Measurements from ENCODE around the gene TTLL11. TPM values are rescaled to one million over a fixed set of nuclear protein-coding genes. Genes with fewer than 3 reads are reported as not detected.
A peak's percentile ranks its signal among the peaks of the same experiment; 100 is the strongest.

TTLL11 gene
- total RNA-seq, 1 donor from 2014 or later = 0.75 TPM

DNA sequence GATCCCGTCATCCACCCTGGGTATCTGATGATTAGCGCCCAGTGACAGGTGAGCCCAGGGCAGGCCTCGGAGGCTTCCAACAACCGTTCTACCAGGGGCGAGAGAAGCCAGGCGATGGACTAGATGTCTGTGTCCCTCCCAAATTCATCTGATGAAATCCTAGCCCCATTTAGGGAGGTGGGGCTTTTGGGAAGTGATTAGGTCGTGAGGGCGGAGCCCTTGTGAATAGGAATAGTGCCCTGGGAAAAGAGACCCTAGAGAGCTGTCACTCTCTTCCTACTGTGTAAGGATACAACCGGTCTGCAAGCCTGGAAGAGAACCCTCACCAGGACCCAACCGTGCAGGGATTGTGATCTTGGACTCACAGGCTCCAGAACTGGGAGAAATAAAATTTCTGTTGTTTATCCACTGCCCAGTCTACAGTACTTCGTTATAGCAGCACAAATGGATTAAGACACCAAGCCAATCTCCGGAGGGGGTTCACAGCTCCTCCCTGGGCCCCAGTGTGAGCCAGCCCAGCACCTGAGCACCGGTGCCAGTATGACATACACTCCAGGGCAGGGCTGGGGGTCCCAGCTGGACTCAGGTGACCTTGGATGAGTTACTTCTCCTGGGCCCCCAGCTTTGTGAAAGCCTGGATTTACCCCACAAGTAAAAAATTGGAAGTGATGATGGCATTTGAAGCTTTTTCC, 279.4 kb downstream of the TTLL11 start:
- no peak for TF ChIP-seq EZH2 (IDR thresholded peaks at IDR 0.05)
- no peak for TF ChIP-seq EZH2phosphoT487 (IDR thresholded peaks at IDR 0.05)
- TF ChIP-seq, protein P1, sequence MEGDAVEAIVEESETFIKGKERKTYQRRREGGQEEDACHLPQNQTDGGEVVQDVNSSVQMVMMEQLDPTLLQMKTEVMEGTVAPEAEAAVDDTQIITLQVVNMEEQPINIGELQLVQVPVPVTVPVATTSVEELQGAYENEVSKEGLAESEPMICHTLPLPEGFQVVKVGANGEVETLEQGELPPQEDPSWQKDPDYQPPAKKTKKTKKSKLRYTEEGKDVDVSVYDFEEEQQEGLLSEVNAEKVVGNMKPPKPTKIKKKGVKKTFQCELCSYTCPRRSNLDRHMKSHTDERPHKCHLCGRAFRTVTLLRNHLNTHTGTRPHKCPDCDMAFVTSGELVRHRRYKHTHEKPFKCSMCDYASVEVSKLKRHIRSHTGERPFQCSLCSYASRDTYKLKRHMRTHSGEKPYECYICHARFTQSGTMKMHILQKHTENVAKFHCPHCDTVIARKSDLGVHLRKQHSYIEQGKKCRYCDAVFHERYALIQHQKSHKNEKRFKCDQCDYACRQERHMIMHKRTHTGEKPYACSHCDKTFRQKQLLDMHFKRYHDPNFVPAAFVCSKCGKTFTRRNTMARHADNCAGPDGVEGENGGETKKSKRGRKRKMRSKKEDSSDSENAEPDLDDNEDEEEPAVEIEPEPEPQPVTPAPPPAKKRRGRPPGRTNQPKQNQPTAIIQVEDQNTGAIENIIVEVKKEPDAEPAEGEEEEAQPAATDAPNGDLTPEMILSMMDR (IDR thresholded peaks at IDR 0.05) = no peak
- no peaks in the 10 kb centered on the region for H3K27me3 ChIP-seq
- no peak overlapping the region for H3K27ac Mint-ChIP-seq
- peaks cover 59% of the 10 kb centered on the region for H3K4me1 Mint-ChIP-seq
- no peaks in the 10 kb centered on the region for H3F3A ChIP-seq (ENCODE audit: low read depth)
- H3K4me3 ChIP-seq = no peak overlapping the region
- DNase-seq (ENCODE audit: low spot score) = peak; percentile 42
- no peaks in the 10 kb centered on the region for H3K79me2 ChIP-seq (ENCODE audit: low read depth)
- H3K4me1 ChIP-seq = peaks cover 24% of the 10 kb centered on the region
- H2AFZ ChIP-seq (replicated peaks) = no peak overlapping the region
- H3K36me3 Mint-ChIP-seq = no peaks in the 10 kb centered on the region
- peaks cover 17% of the 10 kb centered on the region for H3K27me3 Mint-ChIP-seq (ENCODE audit: insufficient read depth, low read depth)
- no peak overlapping the region for H3K27ac ChIP-seq
- H4K20me1 ChIP-seq (ENCODE audit: low read depth) = no peaks in the 10 kb centered on the region
- H3K9ac ChIP-seq = no peak overlapping the region
- no peaks in the 10 kb centered on the region for H3K9me3 ChIP-seq (ENCODE audit: low read depth)
- H3K4me2 ChIP-seq = peak overlapping the region; percentile 31
- no peaks in the 10 kb centered on the region for H3K36me3 ChIP-seq
- H3K4me3 Mint-ChIP-seq = no peak overlapping the region
- no peaks in the 10 kb centered on the region for H3K9me3 Mint-ChIP-seq

DNA sequence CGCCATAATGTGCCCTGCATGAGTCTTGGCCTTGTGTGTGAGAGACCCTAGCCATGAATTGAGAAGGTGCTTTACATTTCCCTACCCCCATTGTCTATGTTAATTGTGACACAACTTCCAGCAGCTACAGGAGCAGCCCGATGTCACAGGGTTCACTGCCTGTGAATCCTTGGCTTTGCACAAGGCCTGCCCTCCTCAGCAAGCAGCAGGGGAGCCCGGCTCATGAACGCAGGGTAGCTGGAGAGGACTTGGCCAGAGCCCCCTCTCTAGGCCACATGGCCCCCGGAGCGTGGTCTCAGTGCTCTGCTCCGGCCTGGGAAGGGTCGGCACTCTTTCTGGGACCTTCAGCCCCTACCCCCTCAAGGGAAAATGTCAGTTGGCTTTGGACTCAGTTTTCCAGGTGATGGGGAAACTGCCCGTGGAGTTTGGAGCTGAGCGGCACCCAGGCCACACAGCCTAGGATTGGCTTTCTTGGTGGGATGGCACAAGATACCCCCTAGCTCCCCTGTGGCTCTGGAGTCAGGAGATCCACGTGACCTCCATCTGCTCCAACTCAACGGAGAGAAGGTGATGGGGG, 280.9 kb downstream of the TTLL11 start:
- H4K20me1 ChIP-seq (ENCODE audit: low read depth) = no peaks in the 10 kb centered on the region
- no peaks in the 10 kb centered on the region for H3K79me2 ChIP-seq (ENCODE audit: low read depth)
- peaks cover 44% of the 10 kb centered on the region for H3K4me1 Mint-ChIP-seq
- H3K9me3 ChIP-seq (ENCODE audit: low read depth) = no peaks in the 10 kb centered on the region
- H3K27ac Mint-ChIP-seq = peak overlapping the region; percentile 69
- no peak overlapping the region for H3K4me2 ChIP-seq
- no peaks in the 10 kb centered on the region for H3K36me3 Mint-ChIP-seq
- DNase-seq (ENCODE audit: low spot score) = no peak
- no peaks in the 10 kb centered on the region for H3K9me3 Mint-ChIP-seq
- H3K9ac ChIP-seq = no peak overlapping the region
- H3K4me3 Mint-ChIP-seq = no peak overlapping the region
- TF ChIP-seq EZH2 (IDR thresholded peaks at IDR 0.05) (no peak), EZH2phosphoT487 (IDR thresholded peaks at IDR 0.05) (no peak)
- TF ChIP-seq, protein P1 (IDR thresholded peaks at IDR 0.05) = no peak
- H3K4me3 ChIP-seq = no peak overlapping the region
- H3K27ac ChIP-seq = no peak overlapping the region
- H2AFZ ChIP-seq (replicated peaks) = no peak overlapping the region
- H3K36me3 ChIP-seq = no peaks in the 10 kb centered on the region
- H3K27me3 Mint-ChIP-seq (ENCODE audit: insufficient read depth, low read depth) = peaks cover 13% of the 10 kb centered on the region
- peaks cover 24% of the 10 kb centered on the region for H3K4me1 ChIP-seq
- no peaks in the 10 kb centered on the region for H3F3A ChIP-seq (ENCODE audit: low read depth)
- H3K27me3 ChIP-seq = no peaks in the 10 kb centered on the region

DNA sequence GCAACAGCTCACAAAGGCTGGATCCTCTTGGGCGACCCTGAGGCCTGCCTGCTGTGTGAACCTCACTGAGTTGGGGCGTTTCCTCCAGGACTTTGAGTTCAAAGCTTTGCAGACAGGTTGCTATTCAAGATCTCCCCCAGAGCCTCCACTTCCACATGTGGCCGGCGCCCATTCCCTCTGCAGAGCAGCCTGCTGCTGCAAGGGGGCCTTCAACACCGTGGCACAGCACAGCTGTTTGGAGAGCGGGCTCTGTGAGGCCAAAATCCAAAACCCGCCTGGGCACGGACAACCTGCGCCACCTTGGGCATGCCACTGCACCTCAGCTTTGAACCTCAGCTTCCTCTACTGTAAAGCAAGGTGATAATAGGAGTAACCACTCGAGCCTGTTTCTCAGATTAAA, 281.4 kb downstream of the TTLL11 start:
- Mint-ChIP-seq H3K4me3 (no peak overlapping the region), H3K9me3 (no peaks in the 10 kb centered on the region), H3K27ac (no peak overlapping the region), H3K27me3 (ENCODE audit: insufficient read depth, low read depth) (peaks cover 11% of the 10 kb centered on the region), H3K4me1 (peaks cover 39% of the 10 kb centered on the region), H3K36me3 (no peaks in the 10 kb centered on the region)
- no peak for DNase-seq (ENCODE audit: low spot score)
- H4K20me1 ChIP-seq (ENCODE audit: low read depth) = no peaks in the 10 kb centered on the region
- no peak overlapping the region for H3K4me3 ChIP-seq
- H3K79me2 ChIP-seq (ENCODE audit: low read depth) = no peaks in the 10 kb centered on the region
- H3K9ac ChIP-seq = no peak overlapping the region
- no peaks in the 10 kb centered on the region for H3K36me3 ChIP-seq
- no peak overlapping the region for H3K4me2 ChIP-seq
- H3F3A ChIP-seq (ENCODE audit: low read depth) = no peaks in the 10 kb centered on the region
- no peaks in the 10 kb centered on the region for H3K27me3 ChIP-seq
- no peak overlapping the region for H2AFZ ChIP-seq (replicated peaks)
- H3K4me1 ChIP-seq = peaks cover 24% of the 10 kb centered on the region
- no peak overlapping the region for H3K27ac ChIP-seq
- TF ChIP-seq EZH2 (IDR thresholded peaks at IDR 0.05) (no peak), EZH2phosphoT487 (IDR thresholded peaks at IDR 0.05) (no peak)
- TF ChIP-seq, protein P1 (IDR thresholded peaks at IDR 0.05) = no peak
- no peaks in the 10 kb centered on the region for H3K9me3 ChIP-seq (ENCODE audit: low read depth)

Data from neural progenitor cell (in vitro differentiated cells).